ENCODE measurements around the gene TXLNB.
A peak's percentile ranks its signal among the peaks of the same experiment; 100 is the strongest.

DNA sequence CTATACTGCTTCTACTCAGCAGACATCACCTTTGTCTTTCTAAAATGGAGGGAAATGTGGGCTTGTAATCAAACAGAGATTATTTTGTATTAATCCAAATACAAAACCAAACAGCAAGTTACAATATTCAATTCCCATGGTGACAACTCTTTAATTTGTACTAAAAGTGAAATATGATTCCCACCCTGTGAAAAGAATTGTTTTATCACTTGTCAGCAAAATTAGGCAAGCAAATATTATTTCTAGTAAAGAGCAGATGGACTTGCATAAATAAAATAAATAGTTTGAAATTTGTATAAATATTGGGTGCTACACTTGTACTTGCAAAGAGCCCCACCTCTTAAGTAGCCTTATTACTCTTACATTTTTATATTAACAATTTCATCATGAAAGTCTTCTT lies 6.1 kb upstream of the TXLNB start:
- TF ChIP-seq POLR2A (IDR thresholded peaks at IDR 0.05; ENCODE audit: low read depth, low read length) (no peak), BHLHE40 (IDR thresholded peaks at IDR 0.05; ENCODE audit: low read depth, low read length) (no peak), MXI1 (IDR thresholded peaks at IDR 0.05; ENCODE audit: borderline replicate concordance, low read depth, low read length) (no peak), CEBPB (IDR thresholded peaks at IDR 0.05; ENCODE audit: low read depth, low read length) (no peak), FOS (IDR thresholded peaks at IDR 0.05; ENCODE audit: low read depth, low read length) (no peak), MAFK (IDR thresholded peaks at IDR 0.05; ENCODE audit: low read depth, low read length) (peak; percentile 82), RAD21 (IDR thresholded peaks at IDR 0.05; ENCODE audit: low read length) (no peak), RCOR1 (IDR thresholded peaks at IDR 0.05; ENCODE audit: insufficient replicate concordance, low read length) (no peak)
- TF ChIP-seq, protein P1, sequence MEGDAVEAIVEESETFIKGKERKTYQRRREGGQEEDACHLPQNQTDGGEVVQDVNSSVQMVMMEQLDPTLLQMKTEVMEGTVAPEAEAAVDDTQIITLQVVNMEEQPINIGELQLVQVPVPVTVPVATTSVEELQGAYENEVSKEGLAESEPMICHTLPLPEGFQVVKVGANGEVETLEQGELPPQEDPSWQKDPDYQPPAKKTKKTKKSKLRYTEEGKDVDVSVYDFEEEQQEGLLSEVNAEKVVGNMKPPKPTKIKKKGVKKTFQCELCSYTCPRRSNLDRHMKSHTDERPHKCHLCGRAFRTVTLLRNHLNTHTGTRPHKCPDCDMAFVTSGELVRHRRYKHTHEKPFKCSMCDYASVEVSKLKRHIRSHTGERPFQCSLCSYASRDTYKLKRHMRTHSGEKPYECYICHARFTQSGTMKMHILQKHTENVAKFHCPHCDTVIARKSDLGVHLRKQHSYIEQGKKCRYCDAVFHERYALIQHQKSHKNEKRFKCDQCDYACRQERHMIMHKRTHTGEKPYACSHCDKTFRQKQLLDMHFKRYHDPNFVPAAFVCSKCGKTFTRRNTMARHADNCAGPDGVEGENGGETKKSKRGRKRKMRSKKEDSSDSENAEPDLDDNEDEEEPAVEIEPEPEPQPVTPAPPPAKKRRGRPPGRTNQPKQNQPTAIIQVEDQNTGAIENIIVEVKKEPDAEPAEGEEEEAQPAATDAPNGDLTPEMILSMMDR (conservative IDR thresholded peaks at IDR 0.05; ENCODE audit: low read depth, low read length) = no peak
